Inflammatory macrophage treated with lipopolysaccharide for 4 hours (primary cell): ENCODE results near the gene GALNS.
A peak's percentile ranks its signal among the peaks of the same experiment; 100 is the strongest.

Source experiments
- DNase-seq: peaks from one replicate; pipeline ENCODE4 v3.0.0-alpha.2; 2020

The GALNS gene

GRCh38 chr16:88874938-88875599 lies 18.3 kb upstream of the GALNS start:
- no peak for DNase-seq

- DNase-seq = no peak
Observed at GRCh38 chr16:88872650-88873331, 16.0 kb upstream of the GALNS start.

GRCh38 chr16:88871730-88872416 lies 15.1 kb upstream of the GALNS start:
- no peak for DNase-seq

- no peak for DNase-seq
Observed at GRCh38 chr16:88871349-88871702, 14.6 kb upstream of the GALNS start.

GRCh38 chr16:88870608-88871348 lies 14.0 kb upstream of the GALNS start:
- peak; percentile 63 for DNase-seq

- DNase-seq = no peak
Observed at GRCh38 chr16:88869673-88869980, 12.9 kb upstream of the GALNS start.

- no peak for DNase-seq
Observed at GRCh38 chr16:88868974-88869672, 12.4 kb upstream of the GALNS start.

- no peak for DNase-seq
Observed at GRCh38 chr16:88867581-88868246, 11.0 kb upstream of the GALNS start.

GRCh38 chr16:88866151-88866920 lies 9.6 kb upstream of the GALNS start, which contains the start of gene PABPN1L:
Gene PABPN1L, minus strand, starts transcription at chr16:88866660. Its CDS starts 54 bp downstream, at chr16:88866606.
- DNase-seq = no peak

GRCh38 chr16:88865742-88866141 lies 9.0 kb upstream of the GALNS start:
- DNase-seq = no peak

- no peak for DNase-seq
Observed at GRCh38 chr16:88865310-88865709, 8.6 kb upstream of the GALNS start.

GRCh38 chr16:88864521-88864920 lies 7.8 kb upstream of the GALNS start:
- no peak for DNase-seq

GRCh38 chr16:88864099-88864498 lies 7.4 kb upstream of the GALNS start:
- DNase-seq = no peak

GRCh38 chr16:88863426-88863825 lies 6.7 kb upstream of the GALNS start:
- DNase-seq = no peak

GRCh38 chr16:88862968-88863367 lies 6.2 kb upstream of the GALNS start:
- no peak for DNase-seq

GRCh38 chr16:88861359-88861758 lies 4.6 kb upstream of the GALNS start:
- DNase-seq = no peak

GRCh38 chr16:88859381-88860091 lies 2.8 kb upstream of the GALNS start:
- peak; percentile 21 for DNase-seq

- DNase-seq = peak; percentile 86
Observed at GRCh38 chr16:88857728-88858339, 1.1 kb upstream of the GALNS start.

- DNase-seq = no peak
Observed at GRCh38 chr16:88856122-88856827, 472 bp downstream of the GALNS start.

GRCh38 chr16:88855736-88856121 lies 1.0 kb downstream of the GALNS start:
- no peak for DNase-seq
